Activated naive CD4-positive, alpha-beta T cell treated with anti-CD3 and anti-CD28 coated beads, Interleukin-2, amount 10 ng/mL, durations not matched to agents 7 days and 5 days (primary cell): ENCODE data around the gene AP1M2.

ENCODE experiments used
- CTCF ChIA-PET: fragments of 350-600 bp; sonication (Branson Sonifier 250); formaldehyde crosslinking; loops from one replicate; lab custom pipeline; 2021; ENCODE audit warnings: antibody characterized with exemption; lab: Charles Lee
- DNase-seq: peaks from one replicate; pipeline ENCODE4 v3.0.0-alpha.2; 2020
- H3K27ac Mint-ChIP-seq: one replicate; pipeline ENCODE4 v1.8.0; 2021; ENCODE audit warnings: mild to moderate bottlenecking, moderate library complexity, mixed read lengths
- H3K27me3 Mint-ChIP-seq: one replicate; pipeline ENCODE4 v1.8.0; 2021; ENCODE audit warnings: mild to moderate bottlenecking, mixed read lengths
- H3K36me3 Mint-ChIP-seq: one replicate; pipeline ENCODE4 v1.8.0; 2021; ENCODE audit warnings: mixed read lengths
- H3K4me1 Mint-ChIP-seq: one replicate; pipeline ENCODE4 v1.8.0; 2021; ENCODE audit warnings: mixed read lengths
- H3K4me3 Mint-ChIP-seq: one replicate; pipeline ENCODE4 v1.8.0; 2021; ENCODE audit warnings: mild to moderate bottlenecking, moderate library complexity, mixed read lengths
- H3K9me3 Mint-ChIP-seq: one replicate; pipeline ENCODE4 v1.8.0; 2021; ENCODE audit warnings: mixed read lengths

The AP1M2 gene

GRCh38 chr19:10587022-10587838 is at the start of gene AP1M2:
AP1M2 (minus strand) TSS chr19:10587312; CDS start chr19:10587231, 81 bp downstream.
- no peak for DNase-seq
- Mint-ChIP-seq H3K27me3 (peaks cover 68% of the 10 kb centered on the region), H3K4me1 (peaks cover 17% of the 10 kb centered on the region), H3K4me3 (no peak within 1 kb of the TSS), H3K36me3 (no peaks in the 10 kb centered on the region), H3K9me3 (no peaks in the 10 kb centered on the region), H3K27ac (no peak within 1 kb of the TSS)
- CTCF ChIA-PET = no interaction called here

DNA sequence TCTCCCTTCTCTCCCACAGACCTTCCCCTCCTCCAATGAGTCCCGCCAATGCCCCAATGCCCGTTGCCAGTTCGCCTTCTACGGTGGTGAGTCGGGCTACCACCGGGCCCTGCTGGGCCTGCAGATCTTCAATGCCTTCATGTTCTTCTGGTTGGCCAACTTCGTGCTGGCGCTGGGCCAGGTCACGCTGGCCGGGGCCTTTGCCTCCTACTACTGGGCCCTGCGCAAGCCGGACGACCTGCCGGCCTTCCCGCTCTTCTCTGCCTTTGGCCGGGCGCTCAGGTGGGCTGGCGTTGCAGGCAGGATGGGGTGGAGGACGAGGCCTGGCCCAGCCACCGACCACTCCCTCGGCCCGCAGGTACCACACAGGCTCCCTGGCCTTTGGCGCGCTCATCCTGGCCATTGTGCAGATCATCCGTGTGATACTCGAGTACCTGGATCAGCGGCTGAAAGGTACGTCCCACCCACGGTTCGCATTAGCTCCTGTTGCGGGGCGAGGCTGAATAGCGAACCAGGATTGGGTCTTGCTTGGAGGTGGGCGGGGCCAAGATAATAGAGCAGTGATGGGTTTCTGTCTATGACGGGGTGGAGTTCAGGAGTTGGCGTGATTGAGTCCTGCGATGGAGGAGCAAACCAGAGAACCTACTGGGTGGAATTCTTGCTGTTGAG is 49.3 kb upstream of the AP1M2 start:
- Mint-ChIP-seq H3K9me3 (no peaks in the 10 kb centered on the region), H3K4me3 (no peak overlapping the region), H3K4me1 (peaks cover 7% of the 10 kb centered on the region), H3K27ac (no peak overlapping the region), H3K36me3 (peaks cover 66% of the 10 kb centered on the region), H3K27me3 (no peaks in the 10 kb centered on the region)
- no peak for DNase-seq
- CTCF ChIA-PET = no interaction called here

DNA sequence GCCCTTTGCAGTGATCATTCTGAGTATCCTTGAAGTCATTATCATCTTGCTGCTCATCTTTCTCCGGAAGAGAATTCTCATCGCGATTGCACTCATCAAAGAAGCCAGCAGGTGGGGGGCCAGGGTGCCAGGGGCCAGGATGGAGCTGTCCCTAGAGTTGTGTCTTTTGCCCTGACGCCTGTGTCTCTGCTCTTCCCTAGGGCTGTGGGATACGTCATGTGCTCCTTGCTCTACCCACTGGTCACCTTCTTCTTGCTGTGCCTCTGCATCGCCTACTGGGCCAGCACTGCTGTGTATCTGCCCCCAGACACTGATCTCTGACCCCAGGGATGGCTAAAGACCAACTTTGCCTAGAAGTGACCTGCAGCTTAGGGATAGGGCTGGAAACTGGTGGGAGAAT is 47.9 kb upstream of the AP1M2 start:
- no peaks in the 10 kb centered on the region for H3K27me3 Mint-ChIP-seq
- H3K27ac Mint-ChIP-seq = no peak overlapping the region
- CTCF ChIA-PET = interaction anchor here (0.7 kb wide), 1 partner anchor 9 kb away, joined by 4 read pairs; no protein-coding TSS in a partner anchor
- H3K4me1 Mint-ChIP-seq = peaks cover 7% of the 10 kb centered on the region
- peaks cover 66% of the 10 kb centered on the region for H3K36me3 Mint-ChIP-seq
- no peak for DNase-seq
- H3K9me3 Mint-ChIP-seq = no peaks in the 10 kb centered on the region
- H3K4me3 Mint-ChIP-seq = no peak overlapping the region

DNA sequence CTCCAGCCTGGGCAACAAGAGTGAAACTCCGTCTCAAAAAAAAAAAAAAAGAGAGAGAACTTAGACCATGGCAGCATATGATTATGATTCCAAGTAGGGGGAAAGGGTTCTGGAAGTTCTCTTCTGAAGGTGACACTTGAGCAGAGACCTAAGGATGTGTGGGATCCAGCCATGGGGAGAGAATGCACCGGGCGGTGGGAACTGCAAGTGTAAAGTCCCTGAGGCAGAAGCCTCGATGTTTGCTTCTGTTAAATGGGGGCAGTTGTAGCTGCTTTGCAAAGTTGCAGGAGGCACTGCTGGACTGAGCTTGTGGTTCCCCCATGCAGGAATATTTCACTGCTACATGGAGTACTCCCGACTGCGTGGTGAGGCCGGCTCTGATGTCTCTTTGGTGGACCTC is 47.3 kb upstream of the AP1M2 start:
- H3K4me3 Mint-ChIP-seq = no peak overlapping the region
- DNase-seq = no peak
- H3K4me1 Mint-ChIP-seq = peaks cover 7% of the 10 kb centered on the region
- no peak overlapping the region for H3K27ac Mint-ChIP-seq
- no peaks in the 10 kb centered on the region for H3K27me3 Mint-ChIP-seq
- H3K36me3 Mint-ChIP-seq = peaks cover 66% of the 10 kb centered on the region
- no peaks in the 10 kb centered on the region for H3K9me3 Mint-ChIP-seq
- CTCF ChIA-PET = interaction anchor here (1.2 kb wide), 1 partner anchor 53 kb away, joined by 3 read pairs; no protein-coding TSS in a partner anchor

DNA sequence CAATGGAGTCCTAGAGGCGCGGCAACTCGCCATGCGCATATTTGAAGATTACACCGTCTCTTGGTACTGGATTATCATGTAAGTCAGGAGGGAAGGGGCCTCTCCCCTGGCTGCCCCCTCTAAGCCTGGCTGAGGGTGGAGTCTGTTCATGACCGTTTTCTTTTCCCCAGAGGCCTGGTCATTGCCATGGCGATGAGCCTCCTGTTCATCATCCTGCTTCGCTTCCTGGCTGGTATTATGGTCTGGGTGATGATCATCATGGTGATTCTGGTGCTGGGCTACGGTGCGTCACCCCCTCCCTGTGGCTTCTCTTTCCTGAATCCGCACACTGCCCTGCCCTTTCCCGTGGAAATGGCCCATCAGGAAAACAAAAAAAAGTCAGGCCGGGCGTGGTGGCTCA is 44.8 kb upstream of the AP1M2 start:
- no peak for DNase-seq
- Mint-ChIP-seq H3K27me3 (no peaks in the 10 kb centered on the region), H3K4me3 (no peak overlapping the region), H3K36me3 (peaks cover 59% of the 10 kb centered on the region), H3K27ac (no peak overlapping the region), H3K9me3 (no peaks in the 10 kb centered on the region), H3K4me1 (no peaks in the 10 kb centered on the region)
- CTCF ChIA-PET = no interaction called here

DNA sequence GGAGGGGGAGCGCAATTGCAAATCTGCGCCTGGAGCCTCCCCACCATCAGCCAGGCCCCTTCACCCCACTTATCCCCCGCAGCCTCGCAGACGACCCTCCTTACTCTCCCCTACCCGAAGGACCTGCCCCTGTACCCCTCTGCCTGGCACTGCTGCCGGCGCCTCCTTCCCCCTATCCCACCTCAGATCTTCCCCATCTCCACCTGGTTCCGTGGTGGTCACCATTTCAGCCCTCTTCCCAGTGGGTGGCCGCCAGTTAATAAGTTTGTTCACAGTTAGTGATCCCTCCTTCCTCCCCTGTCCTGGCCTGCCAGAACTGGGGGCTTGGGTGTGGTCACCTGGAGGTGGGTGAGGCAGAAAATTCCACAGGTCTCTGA is 38.6 kb upstream of the AP1M2 start:
- no peaks in the 10 kb centered on the region for H3K9me3 Mint-ChIP-seq
- H3K27me3 Mint-ChIP-seq = no peaks in the 10 kb centered on the region
- DNase-seq = no peak
- peak overlapping the region; percentile 68 for H3K27ac Mint-ChIP-seq
- H3K4me3 Mint-ChIP-seq = no peak overlapping the region
- H3K36me3 Mint-ChIP-seq = peaks cover 35% of the 10 kb centered on the region
- H3K4me1 Mint-ChIP-seq = peaks cover 41% of the 10 kb centered on the region
- CTCF ChIA-PET = interaction anchor here (0.6 kb wide), 2 partner anchors 18 to 134 kb away, joined by 3 to 4 read pairs; no protein-coding TSS in a partner anchor

GRCh38 chr19:10625003-10625761 is 38.1 kb upstream of the AP1M2 start, which contains the start of gene SLC44A2:
SLC44A2 (plus strand) TSS chr19:10625553; CDS start chr19:10625634, 81 bp downstream.
- Mint-ChIP-seq H3K27me3 (no peaks in the 10 kb centered on the region), H3K36me3 (peaks cover 39% of the 10 kb centered on the region), H3K9me3 (no peaks in the 10 kb centered on the region), H3K4me1 (peaks cover 46% of the 10 kb centered on the region), H3K4me3 (peak within 1 kb of the TSS; percentile 2), H3K27ac (peak within 1 kb of the TSS; percentile 88)
- no peak for DNase-seq
- CTCF ChIA-PET = interaction anchor here (0.7 kb wide), 1 partner anchor 44 kb away, joined by 3 read pairs; no protein-coding TSS in a partner anchor

GRCh38 chr19:10624585-10624984 is 37.5 kb upstream of the AP1M2 start:
- peak; percentile 62 for DNase-seq
- CTCF ChIA-PET = no interaction called here
- Mint-ChIP-seq H3K27ac (peak overlapping the region; percentile 88), H3K36me3 (peaks cover 36% of the 10 kb centered on the region), H3K4me3 (peak overlapping the region; percentile 2), H3K9me3 (no peaks in the 10 kb centered on the region), H3K4me1 (peaks cover 47% of the 10 kb centered on the region), H3K27me3 (no peaks in the 10 kb centered on the region)

DNA sequence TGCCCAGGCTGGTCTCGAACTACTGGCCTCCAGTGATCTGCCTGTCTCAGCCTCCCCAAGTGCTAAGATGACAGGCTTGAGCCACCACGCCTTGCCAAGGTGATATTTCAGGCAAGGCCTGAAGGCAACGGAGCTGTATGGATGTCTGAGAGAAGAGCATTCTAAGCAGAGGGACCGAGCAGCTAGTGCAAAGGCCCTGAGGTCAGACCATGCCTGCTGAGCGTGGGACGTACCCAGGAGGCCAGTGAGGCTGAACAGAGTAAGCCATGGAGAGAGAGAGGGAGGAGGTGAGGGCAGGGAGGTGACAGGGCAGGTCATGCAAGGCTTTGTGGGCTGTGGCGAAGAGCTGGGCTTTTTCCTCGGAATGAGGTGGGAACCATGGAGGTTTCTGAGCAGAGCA is 34.9 kb upstream of the AP1M2 start:
- no peak overlapping the region for H3K4me3 Mint-ChIP-seq
- H3K27ac Mint-ChIP-seq = peak overlapping the region; percentile 59
- DNase-seq = no peak
- no peaks in the 10 kb centered on the region for H3K9me3 Mint-ChIP-seq
- CTCF ChIA-PET = interaction anchor here (0.6 to 1.0 kb wide), 2 partner anchors 22 to 39 kb away, joined by 3 to 4 read pairs; no protein-coding TSS in a partner anchor
- peaks cover 30% of the 10 kb centered on the region for H3K36me3 Mint-ChIP-seq
- no peaks in the 10 kb centered on the region for H3K27me3 Mint-ChIP-seq
- peaks cover 53% of the 10 kb centered on the region for H3K4me1 Mint-ChIP-seq

DNA sequence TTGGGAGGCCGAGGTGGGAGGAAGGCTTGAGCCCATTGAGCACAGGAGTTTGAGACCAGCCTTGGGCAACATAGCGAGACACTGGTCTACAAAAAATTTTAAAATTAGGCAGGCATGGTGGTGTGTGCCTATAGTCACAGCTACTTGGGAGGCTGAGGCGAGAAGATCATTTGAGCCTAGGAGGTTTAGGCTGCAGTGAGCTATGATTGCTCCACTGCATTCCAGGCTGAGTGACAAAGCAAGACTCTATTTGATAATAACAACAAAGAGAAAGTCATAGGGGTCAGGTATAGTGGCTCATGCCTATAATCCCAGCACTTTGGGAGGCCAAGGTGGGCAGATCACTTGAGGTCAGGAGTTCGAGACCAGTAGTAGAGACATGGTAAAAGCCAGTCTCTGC is 33.7 kb upstream of the AP1M2 start:
- Mint-ChIP-seq H3K4me1 (peaks cover 53% of the 10 kb centered on the region), H3K36me3 (peaks cover 27% of the 10 kb centered on the region), H3K4me3 (no peak overlapping the region), H3K9me3 (no peaks in the 10 kb centered on the region), H3K27me3 (no peaks in the 10 kb centered on the region), H3K27ac (no peak overlapping the region)
- CTCF ChIA-PET = interaction anchor here (1.1 kb wide), 1 partner anchor 40 kb away, joined by 8 read pairs; no protein-coding TSS in a partner anchor
- DNase-seq = no peak

DNA sequence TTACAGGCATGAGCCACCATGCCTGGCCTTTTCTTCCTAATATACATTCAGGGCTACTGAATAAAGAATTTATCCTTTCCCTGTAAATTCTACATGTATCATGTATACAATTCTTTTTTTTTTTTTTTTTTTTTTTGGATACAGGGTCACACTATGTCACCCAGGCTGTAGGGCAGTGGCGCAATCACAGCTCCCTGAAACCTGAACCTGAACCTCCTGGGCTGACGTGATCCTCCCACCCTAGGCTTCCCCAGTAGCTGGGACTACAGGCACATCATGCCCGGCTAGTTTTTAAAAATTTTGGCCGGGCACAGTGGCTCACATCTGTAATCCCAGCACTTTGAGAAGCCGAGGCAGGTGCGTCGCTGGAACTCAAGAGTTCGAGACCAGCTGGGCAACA is 31.7 kb upstream of the AP1M2 start:
- CTCF ChIA-PET = interaction anchor here (0.7 to 1.1 kb wide), 2 partner anchors 10 to 26 kb away, joined by 3 read pairs; no protein-coding TSS in a partner anchor
- peaks cover 52% of the 10 kb centered on the region for H3K4me1 Mint-ChIP-seq
- no peaks in the 10 kb centered on the region for H3K27me3 Mint-ChIP-seq
- no peak overlapping the region for H3K4me3 Mint-ChIP-seq
- DNase-seq = no peak
- H3K9me3 Mint-ChIP-seq = no peaks in the 10 kb centered on the region
- peaks cover 33% of the 10 kb centered on the region for H3K36me3 Mint-ChIP-seq
- peak overlapping the region; percentile 33 for H3K27ac Mint-ChIP-seq

DNA sequence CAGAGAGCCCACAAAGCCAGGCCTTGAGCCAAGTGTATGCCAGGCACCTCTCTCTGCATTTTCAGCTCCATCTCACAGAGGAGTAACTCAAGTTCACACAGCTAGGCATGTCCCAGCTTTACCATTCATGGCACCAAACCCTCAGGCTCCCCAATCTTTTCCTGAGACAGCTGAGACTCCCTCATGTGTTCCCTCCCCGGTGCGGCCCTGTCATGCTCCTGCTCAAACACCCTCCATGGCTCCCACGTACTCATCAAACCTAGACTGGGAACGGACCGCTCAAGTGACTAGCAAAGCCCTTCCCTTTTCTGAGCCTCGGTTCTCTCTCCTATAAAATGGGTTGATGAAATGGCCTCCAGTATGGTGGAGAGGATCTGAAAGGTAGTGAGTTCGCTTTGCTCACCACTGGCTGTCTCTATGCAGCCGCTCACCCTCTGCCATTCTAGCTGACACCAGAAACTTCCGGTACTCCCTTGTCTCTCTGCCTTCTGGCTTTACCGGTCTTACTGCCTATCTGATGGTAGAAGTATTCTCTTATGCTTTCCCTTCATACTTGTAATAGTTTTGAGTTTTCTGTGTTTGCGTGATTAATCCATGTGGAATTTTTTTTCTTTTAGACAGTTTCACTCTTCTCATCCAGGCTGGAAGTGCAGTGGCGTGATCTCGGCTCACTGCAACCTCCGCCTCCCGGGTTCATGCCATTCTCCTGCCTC is 30.5 kb upstream of the AP1M2 start:
- CTCF ChIA-PET = interaction anchor here (1.2 to 1.6 kb wide), 2 partner anchors 27 to 36 kb away, joined by 4 to 7 read pairs; no protein-coding TSS in a partner anchor
- H3K27me3 Mint-ChIP-seq = no peaks in the 10 kb centered on the region
- peaks cover 51% of the 10 kb centered on the region for H3K4me1 Mint-ChIP-seq
- DNase-seq = no peak
- H3K4me3 Mint-ChIP-seq = no peak overlapping the region
- H3K36me3 Mint-ChIP-seq = peaks cover 40% of the 10 kb centered on the region
- no peaks in the 10 kb centered on the region for H3K9me3 Mint-ChIP-seq
- H3K27ac Mint-ChIP-seq = peak overlapping the region; percentile 73

DNA sequence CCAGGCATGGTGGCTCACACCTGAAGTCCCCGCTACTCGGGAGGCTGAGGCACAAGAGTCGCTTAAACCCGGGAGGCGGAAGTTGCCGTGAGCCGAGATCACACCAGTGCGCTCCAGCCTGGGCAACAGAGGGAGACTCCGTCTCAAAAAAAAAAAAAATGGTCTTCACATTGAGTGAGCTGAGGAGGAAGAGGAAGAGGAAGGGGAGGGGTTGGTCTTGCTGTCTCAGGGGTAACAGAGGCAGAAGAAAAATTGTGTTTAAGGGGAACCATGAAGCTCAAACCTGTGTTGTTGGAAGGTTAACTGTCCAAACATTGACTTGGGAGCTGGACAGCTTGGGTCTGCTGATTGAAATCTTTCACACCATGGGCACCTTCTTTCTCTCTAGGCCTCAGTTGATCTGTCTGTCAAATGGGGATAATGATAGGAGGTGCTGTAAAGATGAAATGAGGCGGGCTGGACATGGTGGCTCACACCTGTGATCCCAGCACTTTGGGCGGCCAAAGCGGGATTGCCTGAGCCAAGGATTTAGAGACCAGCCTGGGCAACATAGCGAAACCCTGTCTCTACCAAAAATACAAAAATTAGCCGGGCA is 28.4 kb upstream of the AP1M2 start:
- peak overlapping the region; percentile 81 for H3K27ac Mint-ChIP-seq
- H3K36me3 Mint-ChIP-seq = peaks cover 29% of the 10 kb centered on the region
- no peak for DNase-seq
- H3K27me3 Mint-ChIP-seq = no peaks in the 10 kb centered on the region
- no peaks in the 10 kb centered on the region for H3K9me3 Mint-ChIP-seq
- peaks cover 36% of the 10 kb centered on the region for H3K4me1 Mint-ChIP-seq
- H3K4me3 Mint-ChIP-seq = no peak overlapping the region
- CTCF ChIA-PET = no interaction called here
